ENCODE measurements around the gene LYPD6. TPM values are rescaled to one million over a fixed set of nuclear protein-coding genes. Genes with fewer than 3 reads are reported as not detected.

The LYPD6 gene
- total RNA-seq = under 0.01 and 0.77 TPM in 2 replicates

GRCh38 chr2:149330127-149331022 lies at the start of gene LYPD6:
Gene LYPD6 (plus strand): TSS chr2:149330587. CDS start chr2:149437709, 107,122 bp downstream.

All from regular cardiac myocyte (primary cell).